HG03039 (cell line): ENCODE measurements around the gene EP400.
"Not testable (repeated sequence)": the region's sequence is repeated elsewhere in the genome, so short reads cannot be mapped to it uniquely, and the experiment has no call there.

Experiments
- ATAC-seq: cut with Tn5 transposase; IDR thresholded peaks from one replicate; pipeline ENCODE4 v1.9.1; 2021; ENCODE audit warnings: mild to moderate bottlenecking, moderate library complexity; ENCODE audit not compliant: unreplicated experiment

Gene EP400

DNA sequence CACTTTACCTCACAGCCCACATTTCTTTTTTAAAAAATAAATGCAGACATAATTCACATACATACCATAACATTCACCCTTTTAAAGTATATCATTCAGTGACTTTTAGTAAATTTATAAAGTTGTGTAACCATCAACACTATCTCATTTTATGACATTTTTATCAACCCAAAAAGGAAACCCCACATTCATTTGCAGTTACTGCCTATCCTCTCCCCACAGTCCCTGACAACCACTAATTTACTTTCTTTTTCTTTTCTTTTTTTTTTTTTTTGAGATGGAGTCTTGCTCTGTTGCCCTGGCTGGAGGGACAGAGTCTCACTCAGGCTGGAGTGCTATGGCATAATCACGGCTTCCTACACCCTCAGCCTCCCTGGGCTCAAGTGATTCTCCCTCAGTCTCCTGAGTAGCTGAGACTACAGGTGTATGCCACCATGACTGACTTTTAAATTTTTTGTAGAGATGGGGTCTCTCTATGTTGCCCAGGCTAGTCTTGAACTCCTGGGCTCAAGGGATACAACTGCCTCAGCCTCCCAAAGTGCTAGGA is 1.5 kb upstream of the EP400 start:
- ATAC-seq = no peak

DNA sequence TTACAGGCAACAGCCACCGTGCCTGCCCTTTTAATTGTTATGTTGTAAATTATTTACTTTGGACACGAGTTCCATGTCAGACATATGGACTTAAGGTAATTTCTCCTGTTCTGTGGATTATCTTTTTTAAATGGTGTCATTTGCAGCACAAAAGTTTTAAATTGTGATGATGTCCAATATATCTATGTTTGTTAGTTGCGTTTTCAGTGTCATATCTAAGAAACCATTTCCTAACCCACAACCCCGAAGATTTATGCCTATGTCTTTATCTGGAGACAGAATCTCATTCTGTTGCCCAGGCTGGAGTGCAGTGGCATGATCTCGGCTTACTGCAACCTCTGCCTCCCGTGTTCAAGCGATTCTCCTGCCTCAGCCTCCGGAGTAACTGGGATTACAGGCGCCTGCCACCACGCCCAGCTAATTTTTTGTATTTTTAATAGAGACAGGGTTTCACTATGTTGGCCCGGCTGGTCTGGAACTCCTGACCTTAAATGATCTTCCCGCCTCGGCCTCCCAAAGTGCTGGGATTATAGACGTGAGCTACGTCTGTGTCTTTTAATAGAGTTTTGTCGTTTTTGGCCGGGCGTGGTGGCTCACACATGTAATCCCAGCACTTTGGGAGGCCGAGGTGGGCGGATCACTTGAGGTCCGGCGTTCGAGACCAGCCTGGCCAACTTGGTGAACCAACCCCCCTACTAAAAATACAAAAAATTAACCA is 870 bp upstream of the EP400 start:
- ATAC-seq = not testable (repeated sequence)

DNA sequence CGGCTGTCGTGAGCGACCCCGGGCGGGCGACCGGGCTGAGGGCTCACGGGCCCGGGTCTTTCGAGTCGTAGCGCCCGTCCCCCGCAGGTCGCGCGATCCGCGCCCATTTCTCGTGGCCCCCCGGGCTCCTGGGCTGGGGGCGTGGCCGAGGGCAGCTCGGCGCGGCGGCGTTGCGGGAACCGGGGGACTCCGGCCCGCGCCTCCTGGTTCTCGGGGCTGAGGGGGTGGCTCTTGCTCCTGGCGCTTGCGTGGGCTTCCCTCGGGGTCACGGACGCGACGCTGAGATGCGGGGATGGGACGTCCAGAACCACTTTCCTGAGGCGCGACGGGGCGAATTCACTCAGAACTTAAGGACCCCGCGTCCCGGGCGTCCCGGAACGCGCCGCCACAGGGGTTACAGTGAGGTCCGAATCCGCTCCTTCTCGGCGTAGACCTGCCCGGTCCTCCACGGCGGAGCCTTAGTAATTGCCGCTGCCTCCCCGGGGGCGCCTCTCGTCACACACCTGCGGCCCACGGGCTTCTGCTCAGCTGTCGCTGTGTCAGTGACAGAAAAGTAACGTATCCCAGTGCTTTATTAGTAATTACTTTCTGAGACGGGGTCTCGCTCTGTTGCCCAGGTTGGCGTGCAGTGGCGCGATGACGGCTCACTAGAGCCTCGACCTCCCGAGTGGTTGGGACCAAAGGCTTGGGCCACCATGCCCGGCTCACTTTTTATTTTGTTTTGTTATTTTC is 606 bp downstream of the EP400 start:
- ATAC-seq = peak; percentile 20

DNA sequence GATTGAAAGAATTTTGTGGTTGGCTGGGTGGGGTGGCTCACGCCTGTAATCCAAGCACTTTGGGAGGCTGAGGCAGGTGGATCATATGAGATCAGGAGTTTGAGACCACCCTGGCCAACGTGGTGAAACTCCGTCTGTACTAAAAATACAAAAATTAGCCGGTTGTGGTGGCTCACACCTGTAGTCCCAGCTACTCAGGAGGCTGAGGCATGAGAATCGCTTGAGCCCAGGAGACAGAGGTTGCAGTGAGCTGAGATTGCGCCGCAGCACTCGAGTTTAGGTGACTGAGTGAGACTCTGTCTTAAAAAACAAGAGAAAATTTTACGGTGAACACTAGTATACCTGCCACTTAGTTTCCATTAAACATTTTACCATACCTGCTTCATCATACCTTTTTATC is 4.1 kb downstream of the EP400 start:
- not testable (repeated sequence) for ATAC-seq

DNA sequence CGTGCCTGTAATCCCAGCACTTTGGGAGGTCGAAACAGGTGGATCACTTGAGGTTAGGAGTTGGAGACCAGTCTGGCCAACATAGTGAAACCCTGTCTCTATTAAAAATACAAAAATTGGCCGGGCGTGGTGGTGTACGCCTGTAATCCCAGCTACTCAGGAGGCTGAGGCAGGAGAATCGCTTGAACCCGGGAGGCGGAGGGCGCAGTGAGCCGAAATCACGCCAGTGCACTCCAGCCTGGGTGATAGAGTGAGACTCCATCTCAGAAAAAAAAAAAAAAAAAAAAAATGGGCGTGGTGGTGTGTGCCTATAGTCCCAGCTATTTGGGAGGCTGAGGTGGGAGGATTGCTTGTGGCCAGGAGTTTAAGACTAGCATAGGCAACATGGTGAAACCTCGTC is 4.7 kb downstream of the EP400 start:
- not testable (repeated sequence) for ATAC-seq

DNA sequence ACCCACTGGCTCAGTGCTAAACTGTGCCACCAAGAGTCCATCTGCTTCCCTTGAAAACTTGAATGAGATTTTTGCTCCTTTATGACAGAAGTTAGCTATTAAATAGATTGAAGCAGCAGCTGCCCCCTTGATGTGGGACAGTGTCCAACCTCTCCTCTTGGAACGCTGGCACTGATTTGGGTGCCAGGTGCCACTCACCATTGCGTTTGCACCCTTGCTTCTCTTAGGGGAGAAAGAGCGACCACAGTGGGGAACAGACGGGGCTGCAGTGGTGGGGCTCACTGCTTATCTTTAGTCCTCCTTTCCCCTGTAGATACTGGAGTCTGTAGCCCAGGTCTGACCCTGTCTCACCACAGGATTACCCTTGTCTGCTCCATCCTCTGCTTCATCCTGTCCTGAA is 9.4 kb downstream of the EP400 start:
- no peak for ATAC-seq

DNA sequence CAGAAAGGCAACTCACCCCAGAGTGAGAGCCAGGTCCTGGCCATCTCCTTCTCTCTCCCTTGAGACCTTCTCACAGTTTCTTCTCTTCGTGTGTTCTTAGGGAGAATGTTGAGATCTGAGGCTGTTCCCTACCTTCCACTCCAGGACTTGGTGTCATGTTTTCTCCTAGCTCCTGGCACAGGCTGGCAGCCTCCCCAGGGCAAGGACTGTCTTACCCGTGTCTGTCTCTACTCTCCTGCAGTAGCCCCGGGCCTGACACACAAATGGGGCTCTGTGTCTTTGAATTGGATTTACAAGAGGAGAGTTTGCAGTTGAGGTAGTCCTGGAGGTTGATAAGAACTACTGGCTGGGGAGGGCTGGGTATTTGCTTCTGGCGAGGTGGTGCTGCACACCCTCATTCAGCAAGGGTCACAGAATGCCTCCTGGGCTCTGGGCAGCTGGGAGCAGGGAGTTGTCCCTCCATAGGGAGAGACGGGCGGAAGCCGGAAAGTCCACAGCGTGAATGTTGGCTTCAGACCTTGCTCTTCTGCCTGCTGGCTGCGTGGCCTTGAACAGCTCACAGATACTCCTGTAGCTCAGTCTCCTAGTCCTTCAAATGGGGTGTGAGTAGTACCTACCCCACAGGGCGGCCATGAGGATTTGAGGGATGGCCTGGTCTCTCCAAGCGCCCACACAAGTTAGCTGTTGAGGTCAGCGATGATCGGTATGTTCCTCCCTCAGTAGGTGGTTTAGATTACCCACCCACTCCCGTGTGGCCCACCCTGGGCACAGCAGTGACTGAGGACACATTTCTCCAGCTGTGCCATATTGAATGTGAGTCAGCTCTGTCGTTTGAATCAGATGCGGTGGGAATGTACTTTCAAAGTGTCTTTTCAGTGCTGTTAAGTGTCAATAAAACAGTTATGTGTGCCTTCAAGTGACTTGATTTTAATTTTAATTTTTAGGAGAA is 10.2 kb downstream of the EP400 start:
- ATAC-seq = no peak

DNA sequence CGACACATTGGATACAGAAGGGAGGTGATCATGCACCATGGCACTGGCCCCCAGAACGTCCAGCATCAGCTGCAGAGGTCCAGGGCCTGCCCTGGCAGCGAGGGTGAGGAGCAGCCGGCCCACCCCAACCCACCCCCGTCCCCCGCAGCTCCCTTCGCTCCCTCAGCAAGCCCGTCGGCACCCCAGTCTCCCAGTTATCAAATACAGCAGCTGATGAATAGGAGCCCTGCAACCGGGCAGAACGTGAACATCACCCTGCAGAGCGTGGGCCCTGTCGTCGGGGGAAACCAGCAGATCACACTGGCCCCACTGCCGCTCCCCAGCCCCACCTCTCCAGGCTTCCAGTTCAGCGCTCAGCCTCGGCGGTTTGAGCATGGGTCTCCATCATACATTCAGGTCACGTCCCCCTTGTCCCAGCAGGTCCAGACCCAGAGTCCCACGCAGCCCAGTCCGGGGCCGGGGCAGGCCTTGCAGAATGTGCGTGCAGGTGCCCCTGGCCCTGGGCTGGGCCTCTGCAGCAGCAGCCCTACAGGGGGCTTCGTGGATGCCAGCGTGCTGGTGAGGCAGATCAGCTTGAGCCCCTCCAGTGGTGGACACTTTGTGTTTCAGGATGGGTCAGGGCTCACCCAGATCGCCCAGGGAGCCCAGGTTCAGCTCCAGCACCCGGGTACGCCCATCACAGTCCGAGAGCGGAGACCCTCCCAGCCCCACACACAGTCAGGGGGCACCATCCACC is 11.0 kb downstream of the EP400 start:
- not testable (repeated sequence) for ATAC-seq

DNA sequence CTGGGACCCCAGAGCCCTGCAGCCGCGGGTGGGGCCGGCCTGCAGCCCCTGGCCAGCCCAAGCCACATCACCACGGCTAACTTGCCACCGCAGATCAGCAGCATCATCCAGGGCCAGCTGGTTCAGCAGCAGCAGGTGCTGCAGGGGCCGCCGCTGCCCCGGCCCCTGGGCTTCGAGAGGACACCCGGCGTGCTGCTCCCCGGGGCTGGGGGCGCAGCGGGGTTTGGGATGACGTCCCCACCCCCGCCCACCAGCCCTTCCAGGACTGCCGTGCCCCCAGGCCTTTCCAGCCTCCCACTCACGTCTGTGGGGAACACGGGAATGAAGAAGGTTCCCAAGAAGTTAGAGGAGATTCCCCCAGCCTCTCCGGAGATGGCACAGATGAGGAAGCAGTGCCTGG is 11.6 kb downstream of the EP400 start:
- not testable (repeated sequence) for ATAC-seq

DNA sequence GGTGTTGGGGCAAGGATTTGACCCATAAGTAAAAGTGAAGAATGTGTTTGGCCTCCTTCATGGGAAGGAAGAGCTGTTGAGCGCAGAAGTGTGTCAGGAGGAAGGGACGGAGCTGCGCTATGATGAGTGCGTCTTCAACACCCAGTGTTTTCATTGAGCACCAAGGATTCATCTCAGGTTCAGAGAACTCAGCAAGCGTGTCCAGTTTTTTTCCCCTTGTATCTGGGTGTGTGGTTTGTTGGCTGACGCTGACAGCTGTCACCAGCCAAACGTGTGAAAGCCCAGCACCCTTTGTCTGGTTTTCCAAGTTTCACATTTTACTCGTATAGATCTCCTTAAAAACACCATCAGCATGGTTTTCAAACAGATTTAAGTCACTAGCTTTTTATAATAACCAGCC is 12.3 kb downstream of the EP400 start:
- no peak for ATAC-seq

DNA sequence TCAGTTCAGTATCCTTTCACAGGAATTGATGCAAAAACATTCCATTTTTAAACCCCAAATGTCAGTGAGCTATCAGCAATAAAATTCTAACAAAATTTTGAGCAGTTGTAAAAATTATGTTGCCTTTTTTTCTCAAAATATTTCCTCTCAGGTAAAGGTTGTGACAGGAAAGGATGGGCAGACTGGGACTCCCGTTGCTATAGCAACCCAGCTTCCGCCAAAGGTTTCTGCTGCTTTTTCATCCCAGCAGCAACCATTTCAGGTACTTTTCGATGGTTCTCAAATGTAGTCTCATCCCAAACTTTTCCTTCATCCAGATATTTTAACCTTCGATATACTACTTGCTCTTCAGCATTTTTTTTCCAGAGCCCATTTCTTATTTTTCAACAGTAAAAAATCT is 13.6 kb downstream of the EP400 start:
- ATAC-seq = no peak

DNA sequence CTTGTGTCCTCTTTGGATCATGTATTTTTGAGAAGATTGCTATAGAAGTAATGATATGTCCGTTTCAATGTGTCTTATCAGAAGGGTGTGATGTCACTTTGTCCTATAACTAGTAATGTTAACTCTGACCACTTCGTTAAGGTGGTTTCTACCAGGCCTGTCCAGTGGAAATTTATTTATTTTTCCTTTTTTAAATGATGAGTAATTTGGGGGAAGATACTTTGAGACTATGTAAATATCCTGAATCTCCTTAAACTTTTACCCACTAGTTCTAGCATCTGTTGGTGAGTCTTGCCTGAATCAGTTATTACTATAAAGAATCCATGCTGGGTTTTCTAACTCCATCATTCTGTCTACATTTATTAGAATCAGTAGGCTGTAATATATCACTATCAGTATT is 15.3 kb downstream of the EP400 start:
- ATAC-seq = no peak

DNA sequence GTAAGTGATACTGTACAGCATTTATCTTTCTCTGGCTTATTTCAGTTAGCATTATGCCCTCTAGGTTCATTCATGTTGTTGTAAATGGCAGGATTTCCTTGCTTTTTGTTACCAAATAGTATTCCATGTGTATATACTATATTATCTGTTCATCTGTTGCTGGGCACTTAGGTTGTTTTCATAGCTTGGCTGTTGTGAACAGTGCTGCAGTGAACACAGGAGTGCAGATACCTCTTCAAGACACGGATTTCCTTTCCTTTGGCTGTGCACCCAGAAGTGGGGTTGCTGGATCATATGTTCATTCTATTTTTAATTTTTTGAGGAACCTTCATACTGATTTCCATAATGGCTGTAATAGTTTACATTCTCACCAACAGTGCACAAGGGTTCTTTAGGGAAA is 21.5 kb downstream of the EP400 start:
- ATAC-seq = no peak

DNA sequence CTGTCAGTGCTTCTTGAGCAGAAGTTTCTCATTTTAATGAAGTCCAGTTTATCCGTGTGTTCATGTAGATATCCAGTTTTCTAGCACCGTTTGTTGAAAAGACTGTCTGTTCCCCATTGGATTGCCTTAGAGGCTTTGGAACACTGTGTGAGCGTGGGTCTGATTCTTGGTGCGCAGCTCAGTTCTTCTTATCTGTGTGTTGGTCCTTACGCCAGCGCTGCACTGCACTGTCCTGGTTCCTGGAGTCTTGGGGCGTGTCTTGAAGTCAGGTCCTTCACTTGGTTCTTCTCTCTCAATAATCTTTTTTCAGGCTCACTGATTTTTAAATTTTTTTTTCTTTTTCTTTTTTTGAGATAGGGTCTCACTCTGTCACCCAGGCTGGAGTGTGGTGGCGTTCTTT is 25.5 kb downstream of the EP400 start:
- no peak for ATAC-seq

DNA sequence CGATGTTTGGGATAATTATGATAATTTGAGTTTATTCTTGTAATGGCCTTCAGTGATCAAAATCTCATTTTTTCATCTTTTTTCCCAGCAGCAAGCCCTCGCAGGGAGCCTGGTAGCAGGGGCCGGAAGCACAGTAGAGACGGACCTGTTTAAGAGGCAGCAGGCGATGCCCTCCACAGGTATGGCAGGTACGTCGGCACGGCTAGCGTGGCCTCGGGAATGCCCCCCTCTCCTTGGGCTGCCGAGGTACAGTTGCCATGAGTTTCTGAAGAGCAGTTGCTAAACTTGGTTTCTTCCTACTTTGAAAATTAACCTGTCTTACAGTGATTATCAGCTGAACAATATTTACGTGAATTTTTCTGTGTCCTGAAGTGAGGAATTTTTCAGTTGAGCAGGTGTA is 29.9 kb downstream of the EP400 start:
- ATAC-seq = no peak

DNA sequence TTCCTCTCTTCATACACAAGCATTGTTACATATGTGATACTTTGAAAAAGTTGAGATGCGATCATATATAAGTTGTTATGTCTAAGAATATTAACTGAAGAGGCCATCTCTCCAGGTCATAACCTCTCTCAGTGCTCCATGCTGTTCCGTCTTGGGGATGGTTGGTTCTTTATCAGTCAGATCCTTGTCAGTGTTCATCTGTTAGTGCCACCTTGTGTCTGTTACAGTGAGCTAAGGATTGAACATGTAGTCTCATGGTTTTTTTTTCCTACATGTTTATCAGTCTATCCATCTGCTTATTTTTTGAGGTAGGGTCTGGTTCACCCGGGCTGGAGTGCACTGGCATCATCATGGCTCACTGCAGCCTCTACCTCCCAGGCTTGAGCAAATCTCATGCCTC is 30.5 kb downstream of the EP400 start:
- ATAC-seq = no peak

DNA sequence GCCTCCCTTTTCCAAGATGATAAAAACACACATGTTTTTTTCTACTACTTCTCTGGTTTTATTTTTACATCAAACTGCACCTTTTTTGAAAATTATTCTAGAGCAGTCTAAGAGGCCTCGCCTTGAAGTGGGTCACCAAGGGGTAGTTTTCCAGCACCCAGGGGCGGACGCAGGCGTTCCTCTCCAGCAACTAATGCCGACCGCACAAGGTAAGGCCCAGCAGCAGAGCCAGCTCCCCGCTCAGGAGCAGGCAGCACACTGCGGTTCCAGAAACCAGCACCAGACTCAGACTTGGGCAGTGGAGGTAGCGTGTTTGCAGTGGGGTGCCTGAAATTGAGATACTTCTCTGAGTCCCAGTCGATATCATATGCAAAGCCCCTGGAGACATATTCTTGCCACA is 31.6 kb downstream of the EP400 start:
- ATAC-seq = no peak

DNA sequence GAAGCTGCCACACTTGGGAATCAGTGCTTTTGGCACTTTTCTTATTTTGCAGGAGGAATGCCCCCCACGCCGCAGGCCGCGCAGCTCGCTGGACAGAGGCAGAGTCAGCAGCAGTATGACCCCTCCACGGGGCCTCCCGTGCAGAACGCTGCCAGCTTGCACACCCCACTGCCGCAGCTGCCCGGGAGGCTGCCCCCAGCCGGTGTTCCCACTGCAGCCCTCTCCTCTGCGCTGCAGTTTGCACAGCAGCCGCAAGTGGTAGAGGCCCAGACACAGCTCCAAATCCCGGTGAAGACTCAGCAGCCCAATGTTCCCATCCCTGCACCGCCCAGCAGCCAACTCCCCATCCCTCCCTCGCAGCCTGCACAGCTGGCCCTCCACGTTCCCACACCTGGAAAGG is 32.3 kb downstream of the EP400 start:
- no peak for ATAC-seq

DNA sequence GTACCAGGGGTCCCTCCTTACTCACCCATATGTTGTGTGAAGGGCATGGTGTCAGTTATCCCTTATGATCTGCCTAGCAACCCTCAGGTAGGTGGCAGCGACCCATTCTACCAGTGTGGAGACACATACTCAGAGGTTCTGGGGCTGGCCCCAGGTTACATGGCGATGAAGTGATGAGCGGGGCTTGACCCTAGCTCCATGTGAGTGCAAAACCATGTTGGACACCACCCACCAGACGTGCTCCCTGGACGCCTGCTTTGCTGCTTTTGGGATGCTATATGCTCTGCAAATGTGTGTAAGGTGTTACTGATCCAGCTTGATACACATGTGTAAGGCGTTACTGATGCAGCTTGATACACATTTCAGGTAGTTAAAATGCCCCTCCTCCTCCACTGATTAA is 33.3 kb downstream of the EP400 start:
- no peak for ATAC-seq

DNA sequence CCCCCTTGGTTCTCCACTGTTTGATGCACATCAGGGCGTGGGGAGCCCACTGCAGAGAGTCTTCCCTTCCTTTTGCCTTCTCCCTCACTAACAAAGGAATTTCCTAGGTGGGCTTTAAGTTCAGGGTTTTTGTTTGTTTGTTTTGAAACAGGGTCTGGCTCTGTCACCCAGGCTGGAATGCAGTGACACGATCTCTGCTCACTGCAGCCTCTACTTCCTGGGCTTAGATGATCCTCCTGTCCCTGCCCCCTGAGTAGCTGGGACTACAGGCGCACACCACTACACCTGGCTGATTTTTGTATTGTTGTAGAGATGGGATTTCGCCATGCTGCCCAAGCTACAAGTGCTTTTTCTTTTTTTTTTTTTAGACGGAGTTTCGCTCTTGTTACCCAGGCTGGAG is 33.8 kb downstream of the EP400 start:
- no peak for ATAC-seq

DNA sequence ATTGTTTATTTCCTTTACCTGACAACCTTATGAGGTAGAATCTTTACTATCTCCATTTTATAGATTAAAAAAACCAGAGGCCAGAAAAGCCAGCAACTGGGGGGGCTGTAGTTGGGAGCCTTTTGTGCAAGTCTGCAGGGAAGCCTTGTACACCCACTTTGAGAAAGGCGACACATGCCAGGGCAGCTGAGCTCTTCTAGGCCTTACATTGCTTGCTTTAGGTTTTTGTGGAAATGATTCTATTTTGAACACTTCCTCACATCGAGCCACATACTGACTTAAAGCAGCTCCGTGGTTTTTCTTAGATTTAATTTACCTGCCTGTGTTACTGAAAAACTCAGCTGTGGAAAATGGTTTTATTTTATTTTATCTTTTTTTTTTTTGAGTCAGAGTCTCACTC is 34.6 kb downstream of the EP400 start:
- no peak for ATAC-seq
